HG02981 (cell line): Measurements from ENCODE around the gene AGAP6.
"Not testable (repeated sequence)": the region's sequence is repeated elsewhere in the genome, so short reads cannot be mapped to it uniquely, and the experiment has no call there.

ENCODE experiments used
- ATAC-seq: cut with Tn5 transposase; IDR thresholded peaks from one replicate; pipeline ENCODE4 v1.9.1; 2021; ENCODE audit warnings: mild to moderate bottlenecking, moderate library complexity; ENCODE audit not compliant: unreplicated experiment

The AGAP6 gene

DNA sequence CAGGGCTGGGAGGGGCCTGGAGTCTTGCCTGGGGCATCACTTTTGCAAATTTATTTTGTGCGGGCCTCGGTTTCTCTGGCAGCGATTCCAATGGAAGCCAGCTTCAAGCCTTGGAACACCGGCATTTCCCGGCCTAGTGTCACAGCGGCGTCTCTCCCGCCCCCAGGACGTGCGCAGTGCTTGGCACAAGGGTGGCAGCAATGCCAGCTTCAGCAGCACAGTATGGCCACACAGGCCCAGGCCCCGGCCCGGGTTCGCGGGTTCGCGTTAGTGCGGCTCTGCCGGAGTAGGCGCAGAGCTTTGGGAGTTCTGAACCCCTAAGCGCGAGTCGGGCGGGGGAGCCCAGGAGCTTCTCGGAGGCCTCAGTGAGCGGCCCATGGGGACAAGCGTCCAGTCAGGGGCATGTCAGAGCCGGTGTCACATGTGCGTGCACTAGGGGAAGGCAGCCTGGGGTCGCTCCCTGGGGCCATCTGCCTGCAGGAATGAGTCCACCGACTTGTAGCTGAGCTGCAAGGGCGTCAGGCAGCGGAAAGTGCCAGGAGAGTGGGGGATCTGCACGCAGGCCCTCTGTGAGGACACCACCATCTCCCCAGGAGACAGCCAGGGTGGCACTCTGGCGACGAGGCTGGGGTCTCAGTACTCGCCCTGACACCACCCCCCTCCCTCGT is 36.6 kb downstream of the AGAP6 start:
- ATAC-seq = not testable (repeated sequence)

GRCh38 chr10:50025627-50026026 is 37.4 kb downstream of the AGAP6 start:
- ATAC-seq = no peak

DNA sequence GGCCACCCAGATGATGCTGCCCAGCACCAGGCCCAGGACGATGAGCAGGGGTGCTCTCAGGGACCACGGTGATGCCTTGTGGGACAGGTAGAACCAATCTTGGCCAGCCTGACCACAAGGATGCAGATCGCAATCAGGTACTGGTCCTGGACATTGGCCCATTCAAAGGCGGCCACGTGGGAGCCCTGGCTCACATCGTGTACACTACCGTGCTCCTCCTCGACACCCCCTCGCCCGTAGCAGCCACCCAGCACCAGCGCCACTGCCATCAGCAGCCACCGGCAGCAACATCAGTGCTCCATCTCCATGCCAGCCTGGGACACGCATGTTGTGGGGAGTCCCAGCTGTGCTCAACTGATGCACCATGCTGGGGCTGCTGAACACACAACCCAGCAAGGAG is 39.0 kb downstream of the AGAP6 start:
- no peak for ATAC-seq

- no peak for ATAC-seq
Observed at GRCh38 chr10:50033481-50033880, 45.3 kb downstream of the AGAP6 start.

DNA sequence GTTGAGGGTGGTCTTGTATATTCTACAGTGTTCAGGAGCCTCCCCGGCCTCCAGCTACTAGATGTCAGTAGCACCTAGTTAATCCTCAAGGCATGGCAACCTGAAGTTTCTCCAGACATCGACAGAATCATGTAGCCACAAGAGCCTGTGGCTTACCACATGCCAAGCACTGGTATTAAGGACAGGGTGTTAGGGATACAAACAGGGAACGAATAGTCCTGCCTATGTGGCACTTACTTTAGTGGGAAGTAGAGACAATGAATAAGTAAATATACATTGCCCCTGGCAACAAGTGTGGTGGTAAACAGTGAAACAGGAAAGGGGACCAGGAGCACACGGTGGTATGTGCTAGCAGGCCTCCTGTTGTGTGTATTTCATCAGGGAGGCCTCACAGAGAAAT is 47.1 kb downstream of the AGAP6 start:
- ATAC-seq = not testable (repeated sequence)

DNA sequence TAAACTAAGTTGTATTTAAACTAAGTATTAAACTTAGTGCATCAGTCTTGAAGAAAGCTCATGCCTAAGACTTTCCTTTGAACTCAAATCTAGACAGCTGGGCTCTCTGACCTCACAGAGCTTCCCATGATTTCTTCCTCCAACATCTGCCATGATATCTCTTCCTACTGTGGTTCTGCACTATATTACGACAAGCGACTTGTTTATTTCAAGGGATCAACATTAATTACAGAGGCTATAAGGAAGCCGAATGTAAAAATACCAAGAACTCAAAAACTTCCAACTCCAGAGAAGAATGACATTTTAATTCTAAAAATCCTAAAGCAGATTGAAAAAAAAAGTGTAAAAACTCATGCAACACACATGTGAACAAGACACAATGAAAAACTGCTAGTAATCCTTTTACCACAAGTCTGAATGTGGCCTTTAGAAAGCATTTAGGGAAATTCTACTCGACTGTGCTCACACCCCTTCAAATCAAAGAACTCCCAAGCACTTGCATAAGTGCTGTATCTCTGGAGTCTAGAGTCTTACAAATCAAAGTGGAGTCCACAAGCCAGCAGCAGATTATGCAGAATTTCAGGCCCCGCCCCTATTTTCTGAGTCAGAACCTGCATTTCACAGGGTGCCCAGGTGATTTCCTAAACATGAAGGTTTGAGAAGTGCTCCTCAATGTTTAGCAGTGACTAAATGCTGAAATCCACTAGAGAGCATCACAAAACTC is 56.9 kb downstream of the AGAP6 start:
- no peak for ATAC-seq

DNA sequence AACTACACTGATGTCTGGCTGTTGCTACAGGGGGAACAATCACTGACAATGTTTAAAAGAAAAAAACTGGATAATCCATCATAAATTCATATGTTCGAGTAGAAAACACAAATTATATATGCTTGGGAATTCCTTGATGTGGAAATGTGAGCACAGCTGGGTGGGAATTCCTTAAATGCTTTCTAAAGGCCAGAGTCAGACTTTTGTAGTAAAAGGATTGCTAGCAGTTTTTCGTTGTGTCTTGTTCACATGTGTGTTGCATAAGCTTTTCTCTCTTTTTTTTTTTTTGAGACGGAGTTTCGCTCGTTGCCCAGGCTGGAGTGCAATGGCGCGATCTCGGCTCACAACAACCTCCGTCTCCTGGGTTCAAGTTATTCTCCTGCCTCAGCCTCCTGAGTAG is 58.3 kb downstream of the AGAP6 start:
- ATAC-seq = not testable (repeated sequence)

DNA sequence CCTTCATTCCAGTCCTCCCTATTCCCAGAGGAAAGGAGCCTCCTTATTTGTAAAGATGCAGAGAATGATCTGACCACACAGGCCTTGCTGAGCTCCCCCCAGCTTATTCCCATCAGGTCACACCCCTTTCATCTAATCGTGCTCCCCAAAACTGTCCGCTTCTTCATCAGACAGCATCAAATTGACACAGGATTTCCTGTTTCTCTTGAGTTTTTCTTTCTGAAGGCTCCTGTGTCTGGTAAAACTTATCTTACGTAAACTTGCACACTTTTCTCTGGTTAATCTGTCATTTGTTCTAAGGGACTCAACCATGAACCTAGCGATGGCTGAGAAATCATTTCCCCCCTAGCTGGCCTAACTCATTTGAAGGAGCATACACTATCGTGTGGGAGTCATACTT is 59.4 kb downstream of the AGAP6 start:
- ATAC-seq = not testable (repeated sequence)

- peak; percentile 56 for ATAC-seq
Observed at GRCh38 chr10:50051995-50052660, 63.9 kb downstream of the AGAP6 start.

- not testable (repeated sequence) for ATAC-seq
Observed at GRCh38 chr10:50052778-50053376, 64.7 kb downstream of the AGAP6 start.

- not testable (repeated sequence) for ATAC-seq
Observed at GRCh38 chr10:50055494-50056292, 67.5 kb downstream of the AGAP6 start.

DNA sequence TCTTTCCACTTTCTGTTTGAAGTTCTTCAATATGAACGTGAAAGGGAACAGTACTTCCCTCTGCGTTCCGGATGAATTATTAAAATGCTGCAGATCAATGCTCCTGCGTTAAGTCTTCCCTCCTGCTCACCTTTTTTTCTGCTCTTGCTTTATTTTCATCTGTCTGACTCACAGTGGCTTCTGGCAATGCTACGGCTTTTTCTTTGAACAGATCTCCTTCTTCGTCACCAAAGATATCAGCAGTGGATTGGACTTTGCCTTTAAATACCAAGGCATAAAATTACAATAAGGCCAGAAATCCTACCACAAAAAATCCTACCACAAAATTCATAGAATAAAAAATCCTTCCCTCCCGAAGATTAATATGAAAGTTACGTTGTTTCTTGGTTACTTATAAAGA is 68.4 kb downstream of the AGAP6 start:
- not testable (repeated sequence) for ATAC-seq

GRCh38 chr10:50058727-50059126 is 70.5 kb downstream of the AGAP6 start:
- ATAC-seq = not testable (repeated sequence)

DNA sequence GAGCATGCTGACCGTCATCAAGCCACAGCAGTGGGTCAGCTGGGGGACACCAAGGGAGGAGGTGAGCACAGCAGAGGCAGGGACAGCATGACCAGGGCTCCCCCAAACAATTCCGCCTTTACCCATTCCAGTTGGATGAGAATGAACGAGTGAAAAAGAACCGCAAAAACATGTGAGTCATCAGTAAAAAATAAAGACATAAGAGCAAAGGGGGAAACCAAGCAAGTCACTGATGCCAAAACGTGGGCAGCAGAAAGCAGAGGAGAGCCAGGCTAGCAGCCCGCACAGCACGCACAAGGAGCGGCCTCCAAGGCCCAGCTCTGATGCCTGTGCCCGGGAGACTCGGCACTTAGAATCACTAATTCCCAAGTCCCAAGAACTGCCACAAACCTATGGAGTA is 71.7 kb downstream of the AGAP6 start:
- not testable (repeated sequence) for ATAC-seq
